Bronchial epithelial cell (primary cell): Measurements from ENCODE around the gene MCU. TPM values are rescaled to one million over a fixed set of nuclear protein-coding genes. Genes with fewer than 3 reads are reported as not detected.

Source experiments
- DNase-seq: peaks from one replicate; pipeline ENCODE4 v3.0.0-alpha.2; 2010; ENCODE audit warnings: low read depth
- FAIRE-seq: peaks from 2 replicates; lab custom pipeline; 2011; peaks lifted over from hg19 to GRCh38; lab: Jason Lieb, UNC
- H3K27me3 ChIP-seq: 2 replicates; pipeline ENCODE4 v1.5.1; 2011; ENCODE audit warnings: low read length; ENCODE audit not compliant: control insufficient read depth, insufficient read depth
- H3K36me3 ChIP-seq: 2 replicates; pipeline ENCODE4 v1.5.1; 2011; ENCODE audit warnings: low read length; ENCODE audit not compliant: control insufficient read depth, insufficient read depth
- H3K4me3 ChIP-seq: 2 replicates; pipeline ENCODE4 v1.5.1; 2011; ENCODE audit warnings: mild to moderate bottlenecking, low read depth, low read length, control low read depth
- total RNA-seq: library from RNA; depleted of rRNA; stranded (reverse); fragments of >200 nt; gene quantifications from 2 replicates; pipeline ENCODE4 v1.2.1, GENCODE V29; 2014
- TF ChIP-seq, protein P1 (sequence below): IDR thresholded peaks from 2 replicates; pipeline ENCODE4 v1.5.1; 2011; ENCODE audit warnings: mild to moderate bottlenecking, moderate library complexity, low read length, control low read depth, inconsistent platforms; ENCODE audit not compliant: insufficient read depth, severe bottlenecking

The MCU gene
- total RNA-seq, 1 donor from 2014 or later = 38.7 TPM

DNA sequence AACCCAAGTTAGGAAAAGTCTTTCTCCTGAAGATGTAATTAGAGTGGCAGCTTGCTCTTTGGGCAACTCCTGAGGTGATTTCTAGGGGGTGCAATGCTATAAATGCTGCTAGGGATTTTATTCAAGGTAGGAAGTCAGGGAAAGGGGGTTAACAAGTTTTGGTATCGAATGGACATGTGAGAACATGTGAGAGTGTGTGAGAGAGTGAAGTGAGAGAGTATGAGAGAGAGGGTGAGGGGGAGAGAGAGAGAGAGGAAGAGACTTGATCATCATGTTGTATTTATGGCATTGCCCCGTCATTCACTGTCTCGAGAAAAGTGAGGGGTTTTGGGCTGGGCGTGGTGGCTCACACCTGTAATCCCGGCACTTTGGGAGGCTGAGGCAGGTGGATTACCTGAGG lies 50.9 kb downstream of the MCU start:
- DNase-seq (peak; percentile 23), FAIRE-seq (no peak)
- Histone ChIP-seq H3K27me3 (no peaks in the 10 kb centered on the region), H3K36me3 (no peaks in the 10 kb centered on the region), H3K4me3 (no peak overlapping the region)
- TF ChIP-seq, protein P1, sequence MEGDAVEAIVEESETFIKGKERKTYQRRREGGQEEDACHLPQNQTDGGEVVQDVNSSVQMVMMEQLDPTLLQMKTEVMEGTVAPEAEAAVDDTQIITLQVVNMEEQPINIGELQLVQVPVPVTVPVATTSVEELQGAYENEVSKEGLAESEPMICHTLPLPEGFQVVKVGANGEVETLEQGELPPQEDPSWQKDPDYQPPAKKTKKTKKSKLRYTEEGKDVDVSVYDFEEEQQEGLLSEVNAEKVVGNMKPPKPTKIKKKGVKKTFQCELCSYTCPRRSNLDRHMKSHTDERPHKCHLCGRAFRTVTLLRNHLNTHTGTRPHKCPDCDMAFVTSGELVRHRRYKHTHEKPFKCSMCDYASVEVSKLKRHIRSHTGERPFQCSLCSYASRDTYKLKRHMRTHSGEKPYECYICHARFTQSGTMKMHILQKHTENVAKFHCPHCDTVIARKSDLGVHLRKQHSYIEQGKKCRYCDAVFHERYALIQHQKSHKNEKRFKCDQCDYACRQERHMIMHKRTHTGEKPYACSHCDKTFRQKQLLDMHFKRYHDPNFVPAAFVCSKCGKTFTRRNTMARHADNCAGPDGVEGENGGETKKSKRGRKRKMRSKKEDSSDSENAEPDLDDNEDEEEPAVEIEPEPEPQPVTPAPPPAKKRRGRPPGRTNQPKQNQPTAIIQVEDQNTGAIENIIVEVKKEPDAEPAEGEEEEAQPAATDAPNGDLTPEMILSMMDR = no peak

DNA sequence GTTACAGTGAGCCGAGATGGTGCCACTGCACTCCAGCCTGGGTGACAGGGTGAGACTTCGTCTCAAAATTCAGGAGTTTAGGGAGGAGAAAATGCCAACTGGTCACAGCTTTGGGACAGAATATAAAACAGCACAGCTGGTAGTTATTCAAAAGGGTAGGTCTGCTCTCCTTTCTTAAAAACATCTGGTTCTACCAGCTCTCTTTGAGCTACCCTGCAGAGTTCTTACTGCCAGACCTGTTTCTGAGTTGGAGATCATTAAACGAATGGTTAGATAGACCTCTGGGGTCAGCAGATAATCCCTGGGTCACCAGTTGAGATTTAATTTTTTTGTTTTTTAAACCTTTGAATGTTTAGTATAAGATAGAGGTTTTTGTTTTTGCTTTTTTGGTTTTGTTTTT lies 52.6 kb downstream of the MCU start:
- FAIRE-seq = no peak
- H3K4me3 ChIP-seq = no peak overlapping the region
- TF ChIP-seq, protein P1 = no peak
- no peaks in the 10 kb centered on the region for H3K36me3 ChIP-seq
- H3K27me3 ChIP-seq = no peaks in the 10 kb centered on the region
- no peak for DNase-seq

DNA sequence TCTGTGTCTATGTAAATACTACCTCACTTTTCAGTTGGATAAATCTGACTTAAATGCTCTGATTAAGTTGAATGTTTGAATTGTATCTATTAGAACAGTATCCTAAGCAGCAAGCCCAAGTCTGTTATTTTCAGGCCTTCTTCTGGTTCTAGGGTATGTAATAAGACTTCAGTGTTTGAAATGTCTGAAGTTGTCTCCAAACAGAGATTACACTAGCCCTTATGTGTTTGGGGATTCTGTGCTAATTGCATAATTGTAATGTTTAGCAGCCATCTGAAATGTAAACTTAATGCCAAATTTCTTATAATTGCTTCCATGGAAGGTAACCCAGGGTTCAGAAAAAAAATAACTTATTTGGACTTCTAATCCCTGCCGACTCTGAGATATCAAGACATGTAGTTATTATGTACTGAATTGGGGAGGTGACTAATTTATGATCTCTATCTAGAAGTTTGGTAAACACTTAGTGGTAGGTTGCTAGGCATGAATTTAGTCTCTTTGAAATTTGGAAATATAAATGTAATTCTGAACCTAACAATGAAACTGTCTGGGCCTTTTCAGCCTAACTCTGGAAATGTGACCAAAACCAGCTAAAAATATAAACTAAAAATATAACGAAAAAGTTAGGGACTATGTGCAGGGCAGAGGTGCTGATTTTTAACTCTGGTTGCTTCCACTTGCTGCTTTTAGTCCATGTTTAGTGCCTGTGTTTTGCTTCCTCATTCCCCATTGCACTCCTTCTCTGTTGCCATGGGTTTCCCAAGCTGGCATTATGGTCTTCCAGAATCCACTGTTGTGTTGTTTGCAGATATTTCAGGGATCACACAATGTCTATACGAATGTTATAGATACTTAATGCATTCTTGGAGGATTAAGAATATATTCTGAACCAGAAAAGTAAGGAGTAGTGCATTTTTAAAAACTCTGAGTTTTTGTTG lies 54.8 kb downstream of the MCU start:
- Histone ChIP-seq H3K4me3 (no peak overlapping the region), H3K36me3 (no peaks in the 10 kb centered on the region), H3K27me3 (no peaks in the 10 kb centered on the region)
- TF ChIP-seq, protein P1 = no peak
- DNase-seq (no peak), FAIRE-seq (no peak)

DNA sequence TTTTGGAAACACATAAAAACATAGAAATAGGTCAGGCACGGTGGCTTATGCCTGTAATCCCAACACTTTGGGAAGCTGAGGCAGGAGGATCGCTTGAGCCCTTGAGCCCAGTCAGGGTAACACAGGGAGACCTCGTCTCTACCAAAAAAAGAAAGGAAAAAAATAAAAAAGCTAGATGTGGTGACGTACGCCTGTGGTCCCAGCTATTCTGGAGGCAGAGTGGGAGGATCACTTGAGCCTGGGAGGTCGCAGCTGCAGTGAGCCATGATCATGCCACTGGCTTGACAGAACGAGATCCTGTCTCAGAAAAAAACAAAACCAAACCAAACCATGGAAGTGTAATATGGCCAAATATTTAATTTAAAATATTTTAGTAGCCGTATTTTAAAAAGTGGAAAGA lies 55.6 kb downstream of the MCU start:
- H3K27me3 ChIP-seq = no peaks in the 10 kb centered on the region
- H3K4me3 ChIP-seq = no peak overlapping the region
- H3K36me3 ChIP-seq = no peaks in the 10 kb centered on the region
- DNase-seq = no peak
- no peak for FAIRE-seq
- TF ChIP-seq, protein P1 = no peak

DNA sequence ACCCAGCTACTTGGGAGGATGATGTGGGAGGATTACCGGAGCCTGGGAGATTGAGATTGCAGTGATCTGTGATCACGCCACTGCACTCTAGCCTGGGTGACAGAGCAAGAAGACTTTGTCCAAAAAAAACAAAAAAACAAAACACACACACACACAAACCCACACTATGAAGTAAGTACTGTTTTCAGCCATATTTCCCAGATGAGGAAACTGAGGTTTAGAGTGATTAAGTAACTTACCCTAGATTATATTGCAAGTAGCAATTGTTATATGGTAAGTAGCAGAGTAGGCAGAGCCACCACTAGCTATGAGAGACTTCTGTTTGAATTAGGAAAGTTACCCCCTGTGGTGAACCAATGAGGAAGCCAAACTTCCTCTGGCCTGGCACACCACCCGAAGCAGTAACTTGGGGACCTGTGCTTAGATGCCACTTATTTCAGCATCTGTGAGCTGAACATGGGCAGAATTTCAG lies 61.9 kb downstream of the MCU start:
- Histone ChIP-seq H3K36me3 (no peaks in the 10 kb centered on the region), H3K4me3 (no peak overlapping the region), H3K27me3 (no peaks in the 10 kb centered on the region)
- TF ChIP-seq, protein P1 = no peak
- DNase-seq (no peak), FAIRE-seq (no peak)
